ENCODE data around the gene KIAA0319L.
"Not testable (repeated sequence)": the region's sequence is repeated elsewhere in the genome, so short reads cannot be mapped to it uniquely, and the experiment has no call there.

KIAA0319L gene

DNA sequence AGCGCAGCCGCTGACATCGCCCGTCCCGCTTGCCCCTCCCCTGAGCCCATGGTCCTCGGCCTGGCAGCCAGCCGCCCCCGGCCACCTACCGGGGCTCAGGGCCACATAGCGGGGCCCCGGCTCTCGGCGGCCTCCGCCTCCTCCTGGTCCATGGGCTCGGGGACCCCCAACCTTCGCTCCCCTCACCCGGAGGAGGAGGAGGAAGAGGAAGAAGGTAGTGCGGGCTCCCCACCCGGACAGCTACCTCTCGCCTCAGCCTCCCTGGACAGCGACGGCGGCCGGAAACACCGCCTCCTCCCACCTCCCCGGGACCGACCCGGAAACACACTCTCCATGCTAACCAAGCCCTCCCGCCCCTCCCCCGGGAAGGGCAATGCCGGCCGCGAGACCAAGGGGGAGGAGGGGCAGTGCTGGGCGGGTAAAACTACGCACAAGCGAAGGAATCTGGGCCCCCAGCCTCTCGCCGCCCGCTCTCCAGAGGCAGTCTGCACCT, at the start of gene KIAA0319L:
Gene KIAA0319L (minus strand): TSS at position 286 of the 493 bp plus-strand sequence. CDS start 2,912 bp downstream, outside the sequence.
- no peak for DNase-seq

DNA sequence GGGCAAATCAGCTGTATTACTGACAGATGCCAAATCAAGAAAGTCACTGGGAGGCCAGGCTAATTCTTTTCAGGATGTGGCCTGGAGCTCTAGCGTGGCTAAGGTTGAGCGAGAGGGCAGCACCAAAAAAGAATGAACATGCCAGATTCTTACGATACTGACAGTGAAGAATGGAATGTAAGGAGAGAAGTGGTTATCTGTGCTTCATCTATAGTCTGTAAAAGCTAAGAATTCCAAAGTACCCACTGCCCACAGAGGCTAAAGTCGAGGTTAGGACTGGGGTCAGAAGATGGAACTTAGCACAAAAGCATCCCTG, 48.6 kb upstream of the KIAA0319L start:
- no peak for DNase-seq

DNA sequence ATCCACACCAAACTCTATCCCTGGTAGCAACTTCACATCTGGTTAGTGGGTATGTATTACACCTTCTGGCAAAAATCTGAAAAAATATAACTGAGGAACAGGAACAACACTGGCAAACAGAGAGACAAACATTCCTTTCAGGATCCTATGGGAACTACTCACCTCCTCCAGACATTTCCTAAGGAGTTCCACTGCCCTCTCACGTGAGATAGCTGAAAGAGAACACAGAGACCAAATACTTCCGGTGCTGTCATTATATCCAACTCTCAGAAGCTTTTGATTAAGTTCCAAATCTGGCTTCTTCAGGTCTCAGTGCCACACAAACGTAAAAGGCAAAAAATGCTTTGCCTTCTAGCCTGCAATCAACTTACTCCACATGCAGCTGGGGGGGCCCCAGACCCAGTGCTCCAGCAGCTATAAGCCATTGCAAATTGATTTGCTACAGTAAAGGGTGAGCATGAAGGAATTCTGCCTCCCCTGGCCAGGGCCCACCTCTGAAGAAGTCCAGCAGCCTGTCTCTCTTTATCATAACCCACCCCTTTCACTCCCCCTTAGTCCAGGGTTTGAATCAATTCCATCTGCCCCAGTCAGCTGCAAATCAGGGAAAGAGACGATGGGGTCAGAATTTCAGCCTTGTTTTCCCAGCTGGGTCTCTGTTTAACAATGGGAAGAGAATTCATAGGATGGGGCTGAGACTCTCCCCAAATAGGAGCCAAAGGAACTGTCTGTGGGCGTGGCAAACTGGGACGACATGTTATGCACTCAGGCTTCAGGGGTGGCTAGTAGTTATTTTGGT, 48.1 kb upstream of the KIAA0319L start:
- DNase-seq = no peak

DNA sequence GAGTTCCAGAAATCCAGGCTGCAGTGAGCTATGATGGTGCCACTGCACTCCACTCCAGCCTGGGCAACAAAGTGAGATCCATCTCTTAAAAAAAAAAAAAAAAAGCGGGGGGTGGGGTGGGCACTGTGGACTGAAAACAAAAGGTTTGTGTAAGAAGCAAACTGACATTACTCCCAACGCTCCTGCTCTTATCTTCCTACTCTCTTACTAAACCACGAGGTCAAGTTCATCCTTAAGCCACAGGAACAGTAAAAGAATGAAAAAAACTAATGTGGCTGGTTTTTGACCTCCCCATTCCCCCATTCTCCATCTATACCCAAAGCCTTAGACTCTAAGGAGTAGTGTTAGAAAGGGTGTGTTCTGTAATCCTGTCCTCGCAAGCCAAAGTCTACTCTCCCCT, 46.7 kb upstream of the KIAA0319L start:
- DNase-seq = no peak

DNA sequence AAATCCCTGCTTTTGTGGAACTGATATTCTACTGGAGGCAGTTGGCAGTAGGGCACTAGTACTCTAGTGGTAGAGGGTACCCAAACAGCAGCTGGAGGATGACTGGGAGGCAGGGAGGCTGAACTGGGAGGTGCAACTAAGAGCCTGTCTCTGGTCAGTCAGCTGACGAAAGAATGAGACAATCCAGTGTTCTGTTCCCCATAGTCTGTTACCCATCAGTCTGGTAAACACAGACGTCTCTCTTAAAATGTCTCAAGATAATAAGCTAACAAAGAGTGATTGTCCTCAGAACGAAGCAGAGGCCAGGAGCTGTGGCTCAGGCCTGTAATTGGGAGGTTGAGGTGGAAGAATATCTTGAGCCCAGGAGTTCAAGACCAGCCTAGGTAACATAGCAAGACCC, 46.3 kb upstream of the KIAA0319L start:
- no peak for DNase-seq

DNA sequence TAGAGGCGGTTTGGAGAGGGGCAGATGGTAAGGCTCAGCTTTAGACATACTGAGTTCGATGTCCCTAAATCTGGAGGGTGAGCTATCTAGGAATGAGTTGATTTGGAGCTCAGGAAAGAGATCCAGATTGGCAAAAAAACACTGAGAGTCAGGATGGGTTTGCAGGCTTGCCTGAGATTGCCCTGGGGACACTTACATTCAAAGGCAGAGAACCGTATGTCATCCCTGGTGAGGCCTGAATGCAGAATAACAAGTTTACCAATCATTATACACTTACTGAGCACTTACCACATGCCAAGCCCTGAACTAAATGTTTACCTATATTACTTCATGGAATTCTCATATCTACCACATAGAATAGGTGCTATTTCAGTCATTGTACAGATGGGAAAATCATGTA, 43.4 kb upstream of the KIAA0319L start:
- no peak for DNase-seq

DNA sequence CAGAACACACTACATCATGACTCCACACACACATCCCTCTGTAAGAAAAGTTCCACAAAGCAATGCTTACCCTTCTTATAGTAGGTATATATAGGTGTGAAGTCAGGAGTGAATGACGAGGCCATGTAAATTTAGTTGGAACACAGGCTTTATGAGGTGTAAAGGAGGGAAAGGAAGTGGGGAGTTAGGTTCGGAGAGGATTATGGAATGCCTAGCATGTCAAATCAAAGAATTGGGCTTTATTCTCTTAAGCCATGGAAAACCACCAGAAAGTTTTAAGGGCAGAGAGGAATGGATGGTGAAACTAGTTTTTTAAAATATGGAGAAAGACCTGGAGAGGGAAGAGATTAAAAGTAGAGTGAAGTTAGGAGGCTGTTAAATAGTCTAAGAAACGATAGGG, 42.2 kb upstream of the KIAA0319L start:
- DNase-seq = no peak

DNA sequence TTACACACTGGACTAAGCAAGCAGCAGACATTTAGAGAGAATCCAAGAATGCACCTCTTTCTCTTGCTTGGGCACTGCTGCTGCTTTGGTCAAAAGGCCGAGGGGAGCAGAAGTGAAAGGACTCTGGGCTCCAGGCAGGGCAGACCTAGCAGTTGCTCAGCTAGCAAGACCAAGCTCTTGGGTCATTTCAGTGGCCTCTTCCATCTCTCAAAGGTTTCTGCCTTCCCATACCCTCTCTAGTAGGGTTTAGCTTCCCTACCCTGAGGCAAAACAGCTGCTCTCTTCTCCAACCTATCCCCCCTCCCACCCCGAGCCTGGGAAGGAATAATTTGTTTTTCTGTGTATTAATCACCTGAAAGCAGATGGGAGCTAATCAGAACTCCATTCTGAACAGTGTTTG, 41.7 kb upstream of the KIAA0319L start:
- DNase-seq = no peak

DNA sequence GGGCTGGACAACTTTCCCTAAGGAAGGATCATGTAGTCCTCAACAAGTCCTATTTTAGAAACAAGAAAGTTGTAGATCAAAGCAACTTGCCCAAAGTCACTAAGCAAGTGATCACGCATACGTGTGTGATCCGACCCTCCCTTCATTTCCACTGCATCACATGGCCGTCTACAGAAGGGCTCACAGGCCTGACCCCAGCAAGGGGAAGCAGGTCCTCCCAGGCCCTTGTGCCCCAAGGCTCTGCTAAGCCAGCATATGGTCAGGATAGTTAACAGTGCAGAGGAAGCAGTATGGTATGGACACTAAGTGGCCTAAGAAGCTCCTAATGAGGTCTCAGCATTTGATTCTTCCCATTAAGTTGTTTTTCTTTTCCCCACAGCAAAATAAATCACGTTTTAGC, 40.7 kb upstream of the KIAA0319L start:
- no peak for DNase-seq

DNA sequence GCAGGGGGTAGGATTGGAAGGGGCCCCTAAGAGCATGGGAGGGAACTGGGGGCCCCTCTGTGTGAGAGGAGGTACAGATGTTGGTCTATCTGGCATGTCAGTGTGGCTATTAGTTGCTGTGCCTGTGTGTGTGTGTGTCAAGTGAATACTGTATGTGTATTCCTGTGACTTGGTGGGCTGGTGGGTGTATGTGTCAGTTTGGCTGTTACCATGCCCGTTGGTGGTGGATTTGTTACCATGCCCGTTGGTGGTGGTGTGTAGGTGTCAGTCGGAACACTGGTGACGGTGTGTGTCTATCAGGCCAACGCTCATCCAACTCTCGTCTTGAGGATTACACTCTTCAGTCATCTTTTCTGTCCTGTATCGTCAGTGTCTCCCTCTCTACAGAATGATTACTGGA, 38.5 kb upstream of the KIAA0319L start:
- no peak for DNase-seq

DNA sequence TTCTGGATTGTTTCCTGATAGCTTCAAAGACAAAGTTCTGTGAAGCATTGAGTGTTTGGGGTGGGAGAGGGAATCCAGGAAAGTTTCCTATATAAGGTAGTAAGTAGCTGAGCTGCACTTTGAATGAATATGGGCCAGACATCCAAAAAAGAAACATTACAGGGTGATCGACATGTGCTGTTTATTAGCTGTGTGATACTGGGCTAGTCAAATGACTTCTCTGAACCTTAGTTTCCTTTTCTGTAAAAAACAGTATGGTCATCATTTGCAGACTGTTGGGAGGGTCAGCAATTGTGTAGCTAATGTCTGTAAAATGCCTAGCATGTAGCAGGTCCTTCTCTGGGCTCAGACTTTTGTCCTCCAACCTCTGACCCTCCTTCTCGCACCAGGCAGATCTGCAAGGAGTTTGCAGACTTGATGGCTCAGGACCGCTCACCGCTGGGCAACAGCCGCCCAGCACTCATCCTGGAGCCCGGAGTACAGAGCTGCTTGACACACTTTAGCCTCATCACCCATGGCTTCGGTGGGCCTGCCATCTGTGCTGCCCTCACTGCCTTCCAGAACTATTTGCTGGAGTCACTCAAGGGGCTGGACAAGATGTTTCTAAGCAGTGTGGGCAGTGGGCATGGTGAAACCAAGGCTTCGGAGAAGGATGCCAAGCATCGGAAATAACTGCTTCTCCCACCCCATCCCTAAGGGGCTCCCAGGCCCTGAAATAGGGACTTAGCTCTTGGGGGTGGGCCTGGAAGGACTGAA, 37.0 kb upstream of the KIAA0319L start:
- no peak for DNase-seq

DNA sequence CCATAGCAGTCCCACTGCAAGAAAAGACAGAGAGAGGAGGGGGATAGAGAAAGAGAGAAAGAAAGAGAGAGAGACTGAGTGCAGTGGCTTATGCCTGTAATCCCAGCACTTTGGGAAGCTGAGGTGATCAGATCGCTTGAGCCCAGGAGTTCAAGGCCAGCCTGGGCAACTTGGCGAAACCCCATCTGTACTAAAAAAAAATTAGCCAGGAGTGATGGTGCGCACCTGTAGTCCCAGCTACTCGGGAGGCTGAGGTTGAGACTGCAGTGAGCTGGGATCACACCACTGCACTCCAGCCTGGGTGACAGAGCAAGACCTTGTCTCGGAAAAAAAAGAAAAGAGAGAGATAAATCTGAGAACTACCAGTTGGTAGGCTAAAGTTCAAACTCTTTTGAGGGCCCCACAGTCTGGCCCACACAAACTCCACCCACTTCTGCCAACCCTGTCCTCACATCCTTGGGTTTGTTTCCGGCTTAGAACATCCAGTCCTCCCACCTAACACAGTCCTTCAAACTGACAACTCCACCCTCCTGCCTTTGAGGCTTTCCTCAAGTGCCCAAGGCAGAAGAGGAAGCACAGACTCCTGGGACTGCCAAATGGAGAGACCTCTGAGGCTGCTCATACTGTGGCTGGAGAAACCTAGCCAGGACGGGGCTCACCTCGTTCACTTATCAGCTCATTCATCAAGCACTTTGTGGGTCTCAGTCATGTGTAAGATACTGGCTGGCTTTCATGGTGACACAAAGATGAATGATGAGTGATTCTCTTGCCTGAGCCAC, 36.0 kb upstream of the KIAA0319L start:
- DNase-seq = no peak

DNA sequence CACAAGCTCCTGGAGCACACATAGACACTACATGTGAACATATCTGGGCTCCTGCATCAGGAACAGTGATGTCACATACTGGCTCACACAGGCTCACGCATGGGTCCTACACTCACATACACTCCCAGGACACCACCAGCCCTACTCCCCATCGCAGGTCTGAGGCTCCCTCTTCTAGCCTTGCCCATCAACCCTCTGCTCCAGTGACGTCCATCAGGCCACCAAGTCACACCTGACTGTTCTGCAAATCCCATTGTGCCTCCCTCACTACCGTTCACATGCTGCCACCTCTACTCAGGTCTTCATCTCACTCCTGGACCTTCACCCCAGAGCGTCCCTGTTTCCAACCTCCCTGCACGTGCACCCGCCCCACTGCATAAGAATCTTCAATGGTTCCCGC, 34.0 kb upstream of the KIAA0319L start:
- no peak for DNase-seq

DNA sequence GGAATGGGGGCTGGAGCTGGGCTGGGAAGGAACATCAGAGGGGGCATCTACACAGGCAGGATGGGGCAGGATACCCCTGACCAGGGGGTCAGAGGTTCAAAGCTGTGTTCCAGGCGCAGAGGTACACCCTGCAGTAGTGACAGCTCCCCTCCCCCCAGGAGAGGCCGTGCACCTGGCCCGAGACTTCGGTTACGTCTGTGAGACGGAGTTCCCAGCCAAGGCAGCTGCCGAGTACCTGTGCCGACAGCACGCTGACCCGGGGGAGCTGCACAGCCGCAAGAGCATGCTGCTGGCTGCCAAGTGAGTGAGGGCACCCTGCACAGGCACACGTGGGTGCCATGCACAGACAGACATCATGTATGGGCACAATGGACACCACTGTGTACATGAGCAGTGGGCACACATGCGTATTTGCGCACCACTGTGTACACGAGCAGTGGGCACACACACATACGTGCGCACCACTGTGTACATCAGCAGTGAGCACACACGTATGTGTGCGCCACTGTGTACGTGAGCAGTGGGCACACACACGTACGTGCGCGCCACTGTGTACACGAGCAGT, 33.4 kb upstream of the KIAA0319L start:
- no peak for DNase-seq

DNA sequence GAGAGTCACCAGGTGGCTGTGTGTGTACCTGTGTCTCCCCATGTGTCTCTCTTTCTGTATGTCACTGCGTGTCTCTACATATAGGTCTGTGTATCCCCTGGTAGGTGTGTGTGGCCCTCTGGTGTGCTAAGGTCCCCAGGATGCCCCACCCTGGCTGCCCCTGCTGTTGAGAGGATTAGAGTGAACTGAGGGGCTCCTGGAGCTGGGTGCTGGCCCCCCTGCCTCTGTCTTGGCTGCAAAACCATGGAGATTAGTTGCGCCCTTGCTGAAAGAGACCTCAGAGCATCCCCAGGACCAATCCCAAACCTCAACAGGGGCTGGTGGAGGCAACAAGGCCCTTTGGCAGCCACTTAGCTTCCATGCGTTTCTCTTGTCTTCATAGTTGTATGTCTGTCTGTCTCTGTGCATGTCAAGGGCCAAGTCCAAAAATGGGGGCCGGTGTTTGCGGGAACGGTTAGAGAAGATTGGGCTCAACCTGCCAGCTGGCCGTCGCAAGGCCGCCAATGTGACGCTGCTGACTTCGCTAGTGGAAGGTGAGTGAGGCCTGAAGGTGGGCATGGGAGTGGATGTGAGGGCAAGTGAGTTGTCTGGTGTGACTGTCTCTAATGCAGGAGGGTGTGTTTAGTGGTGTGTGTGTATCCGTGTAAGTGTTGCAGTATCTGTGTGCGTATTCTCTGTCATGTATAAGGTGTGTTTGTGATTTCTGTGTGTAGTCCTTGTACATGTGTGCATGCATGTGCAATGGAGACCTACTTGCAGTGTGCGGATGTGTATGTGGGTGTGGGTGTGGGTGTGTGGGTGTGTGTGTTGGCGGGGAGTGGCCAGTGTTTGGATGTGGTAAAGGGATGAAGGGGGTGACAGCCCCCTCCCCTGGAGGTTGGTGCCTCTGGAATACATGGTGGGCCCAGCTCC, 32.6 kb upstream of the KIAA0319L start:
- DNase-seq = no peak

DNA sequence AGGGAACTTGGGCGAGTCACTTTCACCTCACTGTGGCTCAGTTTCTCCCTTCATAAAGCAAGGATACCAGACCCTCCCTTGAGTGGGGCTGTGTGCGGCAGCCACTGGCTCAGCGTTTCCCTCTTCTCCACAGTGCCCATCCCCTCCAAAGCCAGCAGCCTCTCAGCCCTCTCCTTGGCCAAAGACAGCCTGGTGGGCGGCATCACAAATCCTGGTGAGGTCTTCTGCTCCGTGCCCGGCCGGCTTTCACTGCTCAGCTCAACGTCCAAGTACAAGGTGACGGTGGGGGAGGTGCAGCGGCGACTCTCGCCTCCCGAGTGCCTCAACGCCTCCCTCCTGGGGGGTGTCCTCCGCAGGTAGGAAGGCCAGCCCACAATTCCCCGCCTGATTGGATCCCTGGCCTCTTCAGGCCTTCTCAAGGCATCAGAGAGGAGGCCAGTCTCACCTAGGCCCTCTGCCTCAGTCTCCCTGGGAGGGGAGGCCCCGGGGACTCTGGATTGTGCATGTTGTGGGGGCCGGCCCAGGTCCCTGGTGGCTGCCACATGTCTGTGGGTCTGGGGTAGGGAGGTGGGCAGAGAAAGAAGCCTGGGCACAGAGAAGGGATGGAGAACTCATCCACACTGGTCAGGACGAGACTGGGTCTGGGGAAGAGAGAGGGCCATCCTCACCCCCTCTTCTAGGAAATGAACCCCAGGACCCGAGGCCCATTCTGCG, 31.2 kb upstream of the KIAA0319L start:
- no peak for DNase-seq

DNA sequence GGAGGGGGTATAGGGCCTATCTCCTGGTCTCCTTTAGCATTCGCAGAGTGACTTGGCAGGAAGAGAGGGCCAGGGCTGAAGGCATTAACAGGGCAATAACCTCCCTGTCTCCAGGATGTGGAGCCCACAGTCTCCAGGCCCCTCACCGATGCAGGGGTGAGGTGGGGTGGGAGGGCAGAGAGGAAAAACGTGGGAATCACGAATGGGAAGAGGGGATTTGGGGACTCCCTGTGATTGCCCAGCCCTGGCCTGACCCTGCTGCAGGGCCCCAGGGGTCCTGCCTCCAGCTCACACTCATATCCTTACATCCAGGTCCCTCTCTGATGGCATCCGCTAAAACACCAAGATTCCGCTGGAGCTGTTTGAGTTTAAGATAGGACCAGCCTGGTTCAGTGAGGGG, 30.5 kb upstream of the KIAA0319L start:
- DNase-seq = no peak

DNA sequence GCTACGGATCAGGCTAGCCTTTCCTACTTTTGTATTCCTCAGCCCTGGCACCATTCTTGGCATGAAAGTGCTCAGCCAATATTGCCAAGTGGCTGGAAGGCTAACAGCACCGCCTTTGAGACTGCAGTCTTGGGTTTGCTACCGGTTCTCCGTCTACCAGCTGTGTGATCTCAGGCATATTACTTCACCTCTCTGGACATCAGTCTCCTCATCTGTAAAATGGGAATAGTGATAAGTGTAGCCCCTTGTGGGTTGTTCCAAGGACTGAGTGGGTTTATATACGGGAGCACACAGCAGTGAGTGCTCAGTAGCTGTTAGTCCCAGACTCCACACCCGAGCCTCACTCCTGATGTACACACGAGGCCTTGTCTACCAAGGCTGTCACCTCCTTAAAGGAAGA, 29.6 kb upstream of the KIAA0319L start:
- DNase-seq = no peak

DNA sequence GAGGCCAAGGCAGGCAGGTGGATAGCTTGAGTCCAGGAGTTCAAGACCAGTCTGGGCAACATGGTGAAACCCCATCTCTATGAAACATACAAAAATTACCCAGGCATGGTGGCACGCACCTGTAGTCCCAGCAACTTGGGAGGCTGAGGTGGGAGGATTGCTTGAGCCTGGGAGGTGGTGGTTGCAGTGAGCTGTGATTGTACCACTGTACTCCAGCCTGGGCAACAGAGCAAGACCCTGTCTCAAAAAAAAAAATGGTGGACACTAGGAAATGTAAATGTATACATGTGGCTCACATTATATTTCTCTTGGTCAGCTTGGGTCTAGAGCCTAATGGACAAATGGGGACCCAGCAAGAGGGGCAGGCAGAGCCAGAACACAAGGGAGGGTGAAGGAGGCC, 28.6 kb upstream of the KIAA0319L start:
- not testable (repeated sequence) for DNase-seq

DNA sequence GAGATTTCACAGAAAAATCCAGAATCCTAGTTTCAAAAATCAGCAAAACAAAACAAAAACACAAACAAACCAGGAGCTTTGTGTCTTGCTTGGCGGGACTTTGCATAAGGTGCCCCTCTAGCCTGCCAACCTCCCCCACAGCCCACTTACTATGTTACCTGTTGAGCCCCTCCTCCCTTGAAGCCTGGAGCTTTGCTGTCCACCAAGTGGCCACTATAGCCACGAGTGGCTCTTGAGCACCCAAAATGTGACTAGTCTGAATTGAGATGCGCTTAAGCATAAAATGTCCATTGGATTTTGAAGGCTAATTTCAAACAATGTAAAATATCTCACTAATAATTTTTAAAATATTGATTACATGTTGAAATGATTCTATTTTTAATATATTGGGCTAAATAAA, 28.1 kb upstream of the KIAA0319L start:
- no peak for DNase-seq

DNA sequence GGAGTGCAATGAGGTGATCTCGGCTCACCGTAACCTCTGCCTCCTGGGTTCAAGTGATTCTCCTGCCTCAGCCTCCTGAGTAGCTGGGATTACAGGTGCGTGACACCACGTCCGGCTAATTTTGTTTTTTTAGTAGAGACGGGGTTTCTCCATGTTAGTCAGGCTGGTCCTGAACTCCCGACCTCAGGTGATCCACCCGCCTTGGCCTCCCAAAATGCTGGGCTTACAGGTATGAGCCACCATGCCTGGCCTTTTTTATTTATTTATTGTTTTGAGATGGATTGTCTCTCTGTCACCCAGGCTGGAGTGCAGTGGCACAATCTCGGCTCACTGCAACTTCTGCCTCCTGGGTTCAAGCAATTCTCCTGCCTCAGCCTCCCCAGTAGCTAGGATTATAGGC, 24.4 kb upstream of the KIAA0319L start:
- DNase-seq = not testable (repeated sequence)

Measured in NCI-H2081 treated with DMSO at 0.1 percent for 48 hours (cell line).